Measurements from ENCODE around the gene TIMM17A. TPM values are rescaled to one million over a fixed set of nuclear protein-coding genes. Genes with fewer than 3 reads are reported as not detected.

The TIMM17A gene
- total and polyA plus RNA-seq, 2 of the 4 experiments (the other 2 are of a cell fraction), result 80.4 to 87.3 TPM

DNA sequence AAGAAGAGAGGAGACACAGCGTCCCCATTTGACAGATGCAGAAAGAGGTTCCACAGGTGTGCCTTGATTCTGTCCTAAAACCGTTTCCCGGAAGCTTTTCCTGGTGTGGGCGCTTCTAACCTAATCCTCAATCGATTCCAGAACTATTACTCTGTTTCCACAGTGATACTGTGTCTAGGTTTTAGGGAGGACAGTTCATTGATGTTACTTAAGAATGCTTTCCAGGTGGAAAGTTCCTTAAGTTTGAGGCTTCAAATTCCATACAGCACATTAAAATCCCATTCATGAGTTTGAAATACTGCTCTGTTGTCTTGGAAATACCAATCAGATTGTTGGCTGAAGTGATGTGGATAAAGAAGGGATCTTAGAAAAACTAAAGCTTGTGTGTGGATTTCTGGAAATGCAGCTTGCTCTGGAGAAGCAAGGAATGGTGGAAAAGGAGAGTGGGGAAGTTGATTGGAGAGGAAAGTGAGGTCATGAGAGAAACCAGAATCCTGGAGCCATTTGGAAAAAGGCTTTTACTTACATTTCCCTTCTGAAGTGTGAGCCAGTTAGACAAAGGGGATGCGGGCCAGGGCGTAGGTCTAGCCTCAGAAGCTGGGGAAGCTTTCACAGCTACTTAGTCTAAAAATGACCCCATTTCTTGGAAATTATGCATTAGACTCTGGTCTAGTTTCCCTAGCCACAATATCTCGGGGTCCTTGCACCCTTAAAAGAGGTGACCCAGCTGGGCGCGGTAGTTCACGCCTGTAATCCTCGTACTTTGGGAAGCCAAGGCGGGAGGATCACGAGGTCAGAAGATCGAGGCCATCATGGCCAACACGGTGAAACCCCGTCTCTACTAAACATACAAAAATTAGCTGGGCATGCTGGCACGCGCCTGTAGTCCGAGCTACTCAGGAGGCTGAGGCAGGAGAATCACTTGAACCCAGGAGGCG lies 61.8 kb downstream of the TIMM17A start:
- CTCF ChIA-PET, result interaction anchor here (0.5 to 1.5 kb wide), 3 partner anchors 12 to 98 kb away, joined by 3 to 6 read pairs (median 4); no protein-coding TSS in a partner anchor
- in situ Hi-C loops (cut with MboI; ENCODE audit: low sequenced_read_pairs) (no loop called here), dilution Hi-C loops (cut with HindIII; ENCODE audit: low sequenced_read_pairs, unreplicated experiment) (no loop called here), intact Hi-C loops (cut with micrococcal nuclease) (no loop called here)
- Histone ChIP-seq H3K18ac (ENCODE audit: low read depth, low read length) (no peak overlapping the region; the same call in 1 of the 2 replicates), H2AK9ac (replicated peaks; ENCODE audit: low read depth, low read length, poor library complexity) (no peak overlapping the region), H4K20me1 (ENCODE audit: insufficient read depth, low read length) (no peaks in the 10 kb centered on the region), H3K56ac (ENCODE audit: extremely low read depth, insufficient read depth, low read length) (no peak overlapping the region), H3K14ac (replicated peaks; ENCODE audit: low read depth, low read length) (no peak overlapping the region), H2BK120ac (ENCODE audit: low read depth, low read length) (no peak overlapping the region), H3K27ac (ENCODE audit: insufficient read depth, low read length) (peak overlapping the region; percentile 5; the same call in 1 of the 2 replicates), H3K23ac (ENCODE audit: low read depth, low read length) (no peak overlapping the region), H3K9ac (ENCODE audit: low read depth, low read length) (no peak overlapping the region), H2AK5ac (ENCODE audit: low read depth, low read length) (no peak overlapping the region), H3K4me2 (ENCODE audit: low read depth, low read length) (no peak overlapping the region), H4K8ac (ENCODE audit: low read depth in 2 of 2, low read length in 2 of 2) (no peak overlapping the region), H3K4me1 (ENCODE audit: control insufficient read depth, insufficient read depth, low read length) (peaks cover 18% of the 10 kb centered on the region), H3K27me3 (ENCODE audit: control insufficient read depth, insufficient read depth, low read length) (peaks cover 8% of the 10 kb centered on the region), H3K4ac (ENCODE audit: low read depth, low read length) (peak overlapping the region; percentile 22; the same call in 1 of the 2 replicates), H3K4me3 (ENCODE audit: insufficient read depth, low read depth, low read length) (no peak overlapping the region), H2BK5ac (ENCODE audit: low read depth, low read length, poor library complexity, severe bottlenecking) (no peak overlapping the region), H3K9me1 (ENCODE audit: insufficient read depth, low read length) (no peaks in the 10 kb centered on the region; the same call in 1 of the 2 replicates), H4K91ac (ENCODE audit: insufficient read depth, low read depth, low read length) (no peak overlapping the region), H2BK20ac (ENCODE audit: low read depth, low read length) (0 out of 2 replicates have a peak overlapping the region, but pooled peaks have one; percentile 2), H4K5ac (ENCODE audit: low read depth, low read length) (no peak overlapping the region; the same call in 1 of the 2 replicates), H3K36me3 (ENCODE audit: control insufficient read depth, insufficient read depth, low read length) (no peaks in the 10 kb centered on the region), H3K9me3 (ENCODE audit: control insufficient read depth, insufficient read depth, low read length) (no peaks in the 10 kb centered on the region), H2AFZ (replicated peaks; ENCODE audit: low read length, poor library complexity) (no peak overlapping the region), H3K79me1 (ENCODE audit: low read depth in 1 of 2, low read length in 2 of 2) (no peaks in the 10 kb centered on the region), H2BK15ac (ENCODE audit: low read depth, low read length) (no peak overlapping the region)
- no peak for DNase-seq
- WGBS, 2 experiments (ENCODE audit: extremely low coverage in 2 of 2, insufficient read length in 1 of 2), result 87% methylated on average over 4 of the region's 21 CpGs; no CpG with 5 or more reads in 1 of the 2 experiments
- ATAC-seq (ENCODE audit: low read depth), result no peak
- no TSS peak for BruUV-seq (replicated peaks)
- POLR2A ChIA-PET (ENCODE audit: unreplicated experiment), result no interaction called here
- TF ChIP-seq RFX5 (IDR thresholded peaks at IDR 0.05; ENCODE audit: low read depth, low read length) (no peak), BHLHE40 (IDR thresholded peaks at IDR 0.05; ENCODE audit: low read depth, low read length) (no peak), RCOR1 (IDR thresholded peaks at IDR 0.05; ENCODE audit: insufficient replicate concordance, low read length) (no peak), CEBPB (IDR thresholded peaks at IDR 0.05; ENCODE audit: low read depth, low read length) (no peak), NFE2L2 (IDR thresholded peaks at IDR 0.05; ENCODE audit: low read depth, low read length) (no peak), SMC3 (IDR thresholded peaks at IDR 0.05; ENCODE audit: low read depth, low read length) (no peak), FOS (IDR thresholded peaks at IDR 0.05; ENCODE audit: low read depth, low read length) (no peak), RAD21 (IDR thresholded peaks at IDR 0.05; ENCODE audit: low read length) (no peak), MAZ (IDR thresholded peaks at IDR 0.05; ENCODE audit: borderline replicate concordance, low read depth, low read length) (no peak), MAFK (IDR thresholded peaks at IDR 0.05; ENCODE audit: low read depth, low read length) (no peak)
- TF ChIP-seq, protein P1, sequence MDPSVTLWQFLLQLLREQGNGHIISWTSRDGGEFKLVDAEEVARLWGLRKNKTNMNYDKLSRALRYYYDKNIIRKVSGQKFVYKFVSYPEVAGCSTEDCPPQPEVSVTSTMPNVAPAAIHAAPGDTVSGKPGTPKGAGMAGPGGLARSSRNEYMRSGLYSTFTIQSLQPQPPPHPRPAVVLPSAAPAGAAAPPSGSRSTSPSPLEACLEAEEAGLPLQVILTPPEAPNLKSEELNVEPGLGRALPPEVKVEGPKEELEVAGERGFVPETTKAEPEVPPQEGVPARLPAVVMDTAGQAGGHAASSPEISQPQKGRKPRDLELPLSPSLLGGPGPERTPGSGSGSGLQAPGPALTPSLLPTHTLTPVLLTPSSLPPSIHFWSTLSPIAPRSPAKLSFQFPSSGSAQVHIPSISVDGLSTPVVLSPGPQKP (IDR thresholded peaks at IDR 0.05; ENCODE audit: borderline replicate concordance, low read depth, low read length), result no peak
- TF ChIP-seq, protein P2, sequence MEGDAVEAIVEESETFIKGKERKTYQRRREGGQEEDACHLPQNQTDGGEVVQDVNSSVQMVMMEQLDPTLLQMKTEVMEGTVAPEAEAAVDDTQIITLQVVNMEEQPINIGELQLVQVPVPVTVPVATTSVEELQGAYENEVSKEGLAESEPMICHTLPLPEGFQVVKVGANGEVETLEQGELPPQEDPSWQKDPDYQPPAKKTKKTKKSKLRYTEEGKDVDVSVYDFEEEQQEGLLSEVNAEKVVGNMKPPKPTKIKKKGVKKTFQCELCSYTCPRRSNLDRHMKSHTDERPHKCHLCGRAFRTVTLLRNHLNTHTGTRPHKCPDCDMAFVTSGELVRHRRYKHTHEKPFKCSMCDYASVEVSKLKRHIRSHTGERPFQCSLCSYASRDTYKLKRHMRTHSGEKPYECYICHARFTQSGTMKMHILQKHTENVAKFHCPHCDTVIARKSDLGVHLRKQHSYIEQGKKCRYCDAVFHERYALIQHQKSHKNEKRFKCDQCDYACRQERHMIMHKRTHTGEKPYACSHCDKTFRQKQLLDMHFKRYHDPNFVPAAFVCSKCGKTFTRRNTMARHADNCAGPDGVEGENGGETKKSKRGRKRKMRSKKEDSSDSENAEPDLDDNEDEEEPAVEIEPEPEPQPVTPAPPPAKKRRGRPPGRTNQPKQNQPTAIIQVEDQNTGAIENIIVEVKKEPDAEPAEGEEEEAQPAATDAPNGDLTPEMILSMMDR (conservative IDR thresholded peaks at IDR 0.05; ENCODE audit: low read depth, low read length), result no peak
- TF ChIP-seq, protein P3, sequence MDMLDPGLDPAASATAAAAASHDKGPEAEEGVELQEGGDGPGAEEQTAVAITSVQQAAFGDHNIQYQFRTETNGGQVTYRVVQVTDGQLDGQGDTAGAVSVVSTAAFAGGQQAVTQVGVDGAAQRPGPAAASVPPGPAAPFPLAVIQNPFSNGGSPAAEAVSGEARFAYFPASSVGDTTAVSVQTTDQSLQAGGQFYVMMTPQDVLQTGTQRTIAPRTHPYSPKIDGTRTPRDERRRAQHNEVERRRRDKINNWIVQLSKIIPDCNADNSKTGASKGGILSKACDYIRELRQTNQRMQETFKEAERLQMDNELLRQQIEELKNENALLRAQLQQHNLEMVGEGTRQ (IDR thresholded peaks at IDR 0.05; ENCODE audit: low read depth, low read length), result no peak

Data from IMR-90 (cell line).